Epithelial cell of esophagus (primary cell): ENCODE measurements around the gene SPATA2.

ENCODE experiments used
- DNase-seq: peaks from one replicate; pipeline ENCODE4 v3.0.0; 2010; ENCODE audit warnings: low read depth
- H3K4me3 ChIP-seq: 2 replicates; pipeline ENCODE4 v1.5.1; 2011; ENCODE audit warnings: mild to moderate bottlenecking, low read length, control low read depth
- TF ChIP-seq, protein P1 (sequence below): IDR thresholded peaks from 2 replicates; pipeline ENCODE4 v1.5.1; 2011; ENCODE audit warnings: low read depth, mild to moderate bottlenecking, low read length, control low read depth, inconsistent platforms; ENCODE audit not compliant: insufficient read depth; ENCODE audit errors: missing control alignments

SPATA2 gene

DNA sequence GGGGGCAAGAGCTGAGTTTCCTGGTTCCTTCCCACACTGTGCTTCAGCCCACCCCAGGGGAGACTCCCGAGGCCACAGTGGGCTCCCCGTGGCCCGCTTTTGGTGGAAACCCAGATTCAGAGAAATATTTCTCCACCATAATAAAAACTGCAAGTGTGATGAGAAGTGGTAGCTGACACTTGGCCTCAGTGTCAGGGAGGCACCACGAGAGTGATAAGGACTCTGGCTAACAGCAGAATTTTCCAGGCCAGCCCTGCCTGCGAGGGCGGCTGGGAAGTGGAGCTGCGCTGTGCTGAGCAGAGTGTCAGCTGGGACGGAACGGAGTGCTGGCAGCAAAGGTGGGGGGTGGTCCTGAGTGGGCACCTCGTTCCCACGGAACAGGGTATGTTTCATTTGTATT, 22.5 kb downstream of the SPATA2 start:
- no peak overlapping the region for H3K4me3 ChIP-seq
- no peak for DNase-seq

DNA sequence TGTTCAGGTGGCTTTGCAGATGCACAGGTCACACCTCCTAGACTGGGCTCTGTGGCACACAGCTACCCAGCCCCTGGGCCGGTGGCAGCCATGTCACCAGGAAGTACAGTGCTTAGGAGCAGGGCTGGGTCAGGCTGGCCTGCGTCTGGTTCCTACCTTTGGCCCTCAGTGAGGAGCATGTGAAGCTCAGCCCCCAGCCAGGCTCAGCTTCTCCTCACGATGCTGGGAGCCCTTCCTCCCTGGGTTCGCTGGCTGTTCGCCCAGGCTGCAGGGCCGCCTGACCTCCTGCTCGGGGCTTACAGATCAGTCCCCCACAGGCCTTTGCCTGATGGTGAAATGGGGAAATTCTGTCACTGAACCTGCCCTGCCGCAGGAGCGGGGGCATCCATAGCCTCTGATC, 23.1 kb downstream of the SPATA2 start:
- H3K4me3 ChIP-seq, result no peak overlapping the region
- DNase-seq, result no peak
- TF ChIP-seq, protein P1, sequence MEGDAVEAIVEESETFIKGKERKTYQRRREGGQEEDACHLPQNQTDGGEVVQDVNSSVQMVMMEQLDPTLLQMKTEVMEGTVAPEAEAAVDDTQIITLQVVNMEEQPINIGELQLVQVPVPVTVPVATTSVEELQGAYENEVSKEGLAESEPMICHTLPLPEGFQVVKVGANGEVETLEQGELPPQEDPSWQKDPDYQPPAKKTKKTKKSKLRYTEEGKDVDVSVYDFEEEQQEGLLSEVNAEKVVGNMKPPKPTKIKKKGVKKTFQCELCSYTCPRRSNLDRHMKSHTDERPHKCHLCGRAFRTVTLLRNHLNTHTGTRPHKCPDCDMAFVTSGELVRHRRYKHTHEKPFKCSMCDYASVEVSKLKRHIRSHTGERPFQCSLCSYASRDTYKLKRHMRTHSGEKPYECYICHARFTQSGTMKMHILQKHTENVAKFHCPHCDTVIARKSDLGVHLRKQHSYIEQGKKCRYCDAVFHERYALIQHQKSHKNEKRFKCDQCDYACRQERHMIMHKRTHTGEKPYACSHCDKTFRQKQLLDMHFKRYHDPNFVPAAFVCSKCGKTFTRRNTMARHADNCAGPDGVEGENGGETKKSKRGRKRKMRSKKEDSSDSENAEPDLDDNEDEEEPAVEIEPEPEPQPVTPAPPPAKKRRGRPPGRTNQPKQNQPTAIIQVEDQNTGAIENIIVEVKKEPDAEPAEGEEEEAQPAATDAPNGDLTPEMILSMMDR, result no peak

More for the DNA sequence above, 22.5 kb downstream of the SPATA2 start:
- TF ChIP-seq, protein P1, result no peak

DNA sequence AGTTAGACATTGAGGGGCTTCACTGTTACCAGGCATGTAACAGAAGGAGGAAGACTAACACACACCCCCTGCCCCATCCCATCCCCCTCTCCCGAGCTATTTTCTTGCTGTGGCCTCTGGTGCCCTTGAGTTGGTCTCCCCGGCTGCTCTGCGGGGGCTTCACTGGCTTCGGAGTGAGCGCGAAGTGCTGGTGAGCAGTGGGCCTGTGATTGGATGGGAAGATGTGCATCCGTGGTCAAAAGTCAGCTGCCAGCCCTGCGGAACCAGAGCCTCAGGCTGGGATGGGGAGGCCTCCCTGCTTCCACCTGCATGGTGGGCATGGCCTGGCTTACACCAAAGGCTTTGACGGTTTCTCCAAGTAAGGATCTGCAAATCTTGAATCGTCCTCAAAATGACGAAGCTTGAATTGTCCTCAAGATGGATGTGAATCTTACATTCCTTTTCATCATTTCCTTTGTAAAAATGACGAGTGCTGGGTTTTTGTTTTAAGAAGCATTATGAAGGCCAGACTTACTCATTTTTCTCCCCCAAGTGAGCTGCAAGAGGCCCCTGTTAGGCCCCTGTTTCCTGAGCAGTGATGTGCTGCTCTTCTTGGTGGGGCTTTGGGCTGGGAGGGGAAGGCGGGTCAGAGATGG, 23.7 kb downstream of the SPATA2 start:
- TF ChIP-seq, protein P1, result no peak
- no peak for DNase-seq
- H3K4me3 ChIP-seq, result no peak overlapping the region

DNA sequence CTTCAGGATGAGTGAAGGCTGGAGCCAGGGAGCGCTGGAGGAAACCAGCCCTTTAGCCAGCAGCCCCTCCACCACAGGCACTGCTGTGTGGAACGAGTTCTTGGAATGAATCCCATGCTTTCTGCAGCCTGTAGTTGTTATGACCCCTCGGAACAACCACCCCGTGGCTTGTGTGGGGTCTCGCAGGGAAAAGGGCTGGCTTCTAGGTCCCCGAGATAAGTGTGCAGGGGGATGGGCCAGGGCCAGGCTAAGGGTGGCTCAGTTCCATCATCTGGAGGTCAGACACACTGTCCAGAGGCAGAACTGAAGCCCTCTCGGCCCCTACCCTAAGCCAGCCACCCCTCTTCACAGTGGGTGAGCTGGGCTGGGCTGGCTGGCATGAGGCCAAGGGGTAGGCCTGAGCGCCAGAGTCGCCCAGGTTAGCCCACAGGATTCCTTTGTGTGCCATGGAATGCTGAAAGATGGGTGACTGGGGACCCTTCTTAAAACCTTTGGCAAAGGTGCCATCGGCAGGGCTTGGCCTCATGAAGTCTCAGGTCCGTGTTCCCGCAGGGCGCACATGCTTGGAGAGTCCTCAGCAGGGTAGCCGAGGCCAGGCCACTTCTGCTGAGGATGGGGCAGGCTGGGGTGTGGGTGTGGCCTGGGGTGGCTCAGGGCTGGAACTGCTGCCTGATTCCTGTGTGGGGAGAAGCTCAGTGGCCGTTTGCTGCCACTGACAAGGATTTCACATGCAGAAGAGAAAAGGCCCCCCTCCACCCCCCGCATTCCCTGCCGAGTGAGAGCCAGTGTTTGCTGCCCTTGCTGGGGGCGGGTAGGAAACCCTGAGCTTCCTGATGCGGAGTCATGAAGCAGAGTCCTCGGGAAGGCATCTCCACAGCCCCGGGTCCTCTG, 24.6 kb downstream of the SPATA2 start:
- H3K4me3 ChIP-seq, result no peak overlapping the region
- TF ChIP-seq, protein P1, result no peak
- DNase-seq, result no peak

DNA sequence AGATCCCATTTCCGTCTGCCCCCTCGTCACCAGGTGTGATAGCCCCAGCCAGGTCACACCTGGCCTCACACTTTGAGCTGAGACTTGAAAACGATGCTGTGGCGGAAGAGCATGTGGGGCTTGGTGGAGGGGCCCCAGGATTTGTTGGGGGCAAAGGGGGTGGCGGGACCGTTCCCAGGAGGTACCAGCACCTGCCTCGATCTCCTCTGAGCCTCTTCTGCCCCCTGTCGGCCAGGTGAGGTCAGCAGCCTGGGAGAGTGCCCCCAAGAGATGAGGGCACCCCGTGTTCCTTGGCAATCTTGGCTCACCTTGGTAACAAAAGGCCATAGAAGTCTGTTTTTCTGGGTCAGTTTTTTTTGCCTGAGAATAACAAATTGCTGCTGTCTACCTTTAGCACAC, 25.4 kb downstream of the SPATA2 start:
- DNase-seq, result peak; percentile 17
- TF ChIP-seq, protein P1, result peak; percentile 58
- no peak overlapping the region for H3K4me3 ChIP-seq

DNA sequence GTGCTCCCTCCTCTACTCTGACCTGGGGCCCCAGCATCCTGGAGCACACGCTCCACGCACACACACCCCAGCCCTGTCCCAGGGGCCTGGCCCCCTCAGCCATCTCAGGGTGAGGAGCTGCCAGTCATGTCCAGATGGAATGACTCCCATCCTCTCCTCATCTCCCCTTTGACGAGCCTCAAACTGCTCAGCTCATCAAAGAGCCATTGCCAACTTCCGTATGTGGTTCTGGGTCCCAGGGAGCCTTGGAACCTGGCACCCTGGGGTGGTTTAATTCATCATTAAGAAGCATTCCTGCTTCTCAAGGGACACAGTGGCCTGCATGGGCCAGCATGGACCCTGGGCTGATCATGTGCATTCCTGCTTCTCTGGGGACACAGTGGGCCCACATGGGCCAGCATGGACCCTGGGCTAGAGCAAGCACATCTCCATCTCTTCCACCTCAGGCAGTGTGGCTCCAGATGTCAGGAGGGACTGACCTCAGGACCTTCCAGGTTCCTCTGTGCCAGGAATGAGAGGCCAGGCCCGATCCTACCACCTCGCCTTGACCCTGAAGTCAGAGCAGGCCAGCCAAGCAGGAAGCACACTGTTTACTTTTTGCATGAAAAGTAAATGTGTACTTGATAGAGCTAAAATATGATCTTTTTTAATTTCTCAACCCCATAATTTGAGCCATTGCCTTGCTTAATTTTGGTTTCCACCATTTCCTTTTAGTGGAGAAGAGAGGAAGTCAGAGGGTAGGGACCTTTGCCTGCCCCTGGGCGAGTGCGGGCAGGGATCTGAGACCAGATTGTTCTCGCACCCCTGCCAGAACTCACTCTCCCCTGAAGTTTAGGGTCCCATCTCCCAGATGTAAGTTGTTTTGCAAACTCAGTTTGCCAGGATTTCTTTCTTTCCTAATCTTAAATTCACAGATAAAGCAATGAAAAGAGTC, 26.1 kb downstream of the SPATA2 start:
- DNase-seq, result no peak
- TF ChIP-seq, protein P1, result no peak
- H3K4me3 ChIP-seq, result no peak overlapping the region
